ENCODE results near the gene CRYGS.
"Not testable (repeated sequence)": the region's sequence is repeated elsewhere in the genome, so short reads cannot be mapped to it uniquely, and the experiment has no call there.

CRYGS gene

GRCh38 chr3:186552408-186553031 is 8.3 kb upstream of the CRYGS start:
- no peak for DNase-seq (ENCODE audit: low spot score)

GRCh38 chr3:186551387-186551786 is 7.2 kb upstream of the CRYGS start:
- DNase-seq (ENCODE audit: low spot score): no peak

- DNase-seq (ENCODE audit: low spot score): no peak
These were observed 5.3 kb upstream of the CRYGS start for GRCh38 chr3:186549497-186549896.

- DNase-seq (ENCODE audit: low spot score): no peak
These were observed 3.3 kb downstream of the CRYGS start for GRCh38 chr3:186540835-186541226.

GRCh38 chr3:186540221-186540834 is 3.9 kb downstream of the CRYGS start:
- DNase-seq (ENCODE audit: low spot score): peak; percentile 79

GRCh38 chr3:186538779-186539178 is 5.4 kb downstream of the CRYGS start:
- no peak for DNase-seq (ENCODE audit: low spot score)

GRCh38 chr3:186536883-186537844 is 7.0 kb downstream of the CRYGS start:
- no peak for DNase-seq (ENCODE audit: low spot score)

- no peak for DNase-seq (ENCODE audit: low spot score)
These were observed 10.0 kb downstream of the CRYGS start for GRCh38 chr3:186534113-186534669.

- DNase-seq (ENCODE audit: low spot score): no peak
These were observed 11.5 kb downstream of the CRYGS start for GRCh38 chr3:186532598-186533072.

- DNase-seq (ENCODE audit: low spot score): not testable (repeated sequence)
These were observed 12.5 kb downstream of the CRYGS start for GRCh38 chr3:186531694-186532093.

GRCh38 chr3:186530415-186530814 is 13.8 kb downstream of the CRYGS start:
- no peak for DNase-seq (ENCODE audit: low spot score)

- DNase-seq (ENCODE audit: low spot score): no peak
These were observed 14.8 kb downstream of the CRYGS start for GRCh38 chr3:186529201-186529999.

- DNase-seq (ENCODE audit: low spot score): no peak
These were observed 17.9 kb downstream of the CRYGS start for GRCh38 chr3:186526256-186526606.

- DNase-seq (ENCODE audit: low spot score): no peak
These were observed 18.6 kb downstream of the CRYGS start for GRCh38 chr3:186525369-186526255.

- DNase-seq (ENCODE audit: low spot score): no peak
These were observed 19.6 kb downstream of the CRYGS start for GRCh38 chr3:186524616-186525015.

GRCh38 chr3:186523434-186523833 is 20.7 kb downstream of the CRYGS start:
- DNase-seq (ENCODE audit: low spot score): no peak

GRCh38 chr3:186523022-186523421 is 21.2 kb downstream of the CRYGS start:
- DNase-seq (ENCODE audit: low spot score): no peak

- DNase-seq (ENCODE audit: low spot score): no peak
These were observed 23.0 kb downstream of the CRYGS start for GRCh38 chr3:186520957-186521842.

- DNase-seq (ENCODE audit: low spot score): no peak
These were observed 23.7 kb downstream of the CRYGS start for GRCh38 chr3:186520431-186520830.
